Right hindlimb (tissue), 1 donor: ENCODE results near the gene RSKR.
A peak's percentile ranks its signal among the peaks of the same experiment; 100 is the strongest.
"Not testable (repeated sequence)": the region's sequence is repeated elsewhere in the genome, so short reads cannot be mapped to it uniquely, and the experiment has no call there.

Experiments used
- DNase-seq: peaks from one replicate; pipeline ENCODE4 v3.0.0-alpha.2; 2018

RSKR gene

DNA sequence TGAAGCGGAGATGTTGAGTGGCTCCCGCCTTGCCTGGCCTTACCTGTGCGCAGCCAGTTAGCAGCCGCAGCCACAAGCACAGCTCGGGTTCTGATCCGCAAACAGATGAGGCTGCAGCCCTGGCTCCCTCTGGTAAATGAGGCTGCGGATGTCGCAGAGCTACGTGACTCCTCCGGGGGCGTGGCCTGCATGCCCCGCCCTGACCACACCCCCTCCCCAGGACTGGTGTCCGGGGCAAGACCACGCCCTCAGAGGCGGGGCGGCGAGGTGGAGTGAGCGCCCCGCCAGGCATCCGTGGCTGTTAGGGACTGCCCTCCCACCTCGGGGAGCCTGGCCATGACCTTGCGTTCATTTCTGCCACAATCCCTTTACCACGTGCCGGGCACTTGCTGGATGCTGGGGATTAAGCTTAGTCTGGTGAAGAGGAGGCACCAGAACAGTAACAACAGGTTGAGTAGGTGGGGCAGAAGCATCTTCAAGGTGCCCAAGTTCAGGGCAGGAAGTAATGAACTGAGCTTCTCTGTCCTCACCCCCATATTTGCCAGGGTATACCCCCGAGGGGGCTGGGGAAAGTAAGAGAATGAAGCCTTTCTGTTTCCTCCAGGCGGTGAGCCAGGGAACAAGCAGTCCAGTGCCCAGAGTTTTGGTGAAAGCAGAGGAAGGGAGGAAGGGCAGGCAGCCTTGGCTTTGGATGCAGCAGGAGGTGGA lies 37.1 kb downstream of the RSKR start, which contains the start of gene ALDOC:
TSS of gene ALDOC (minus strand) at position 138 of the 708 bp plus-strand sequence. CDS start 1,363 bp downstream, outside the sequence.
- peak; percentile 90 for DNase-seq

DNA sequence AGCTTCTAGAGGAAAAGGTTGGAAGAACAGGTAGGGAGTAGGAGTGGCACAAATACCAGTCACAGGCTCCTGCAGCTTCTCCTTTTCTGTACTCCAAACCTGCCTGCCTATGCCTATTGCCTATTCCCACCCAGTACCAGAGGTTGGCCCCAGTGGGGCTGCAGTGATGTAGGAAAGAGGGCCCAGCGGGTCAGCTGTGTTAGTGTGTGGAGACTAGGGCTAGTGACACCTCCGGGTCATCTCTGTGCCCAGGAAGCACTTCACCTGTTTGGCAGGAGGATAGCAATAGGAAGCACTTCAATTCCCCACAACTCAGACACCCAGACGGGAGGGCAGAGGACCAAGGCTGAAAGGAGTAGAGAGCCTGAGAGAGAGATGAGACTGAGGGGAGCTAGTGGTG lies 38.0 kb downstream of the RSKR start:
- not testable (repeated sequence) for DNase-seq

DNA sequence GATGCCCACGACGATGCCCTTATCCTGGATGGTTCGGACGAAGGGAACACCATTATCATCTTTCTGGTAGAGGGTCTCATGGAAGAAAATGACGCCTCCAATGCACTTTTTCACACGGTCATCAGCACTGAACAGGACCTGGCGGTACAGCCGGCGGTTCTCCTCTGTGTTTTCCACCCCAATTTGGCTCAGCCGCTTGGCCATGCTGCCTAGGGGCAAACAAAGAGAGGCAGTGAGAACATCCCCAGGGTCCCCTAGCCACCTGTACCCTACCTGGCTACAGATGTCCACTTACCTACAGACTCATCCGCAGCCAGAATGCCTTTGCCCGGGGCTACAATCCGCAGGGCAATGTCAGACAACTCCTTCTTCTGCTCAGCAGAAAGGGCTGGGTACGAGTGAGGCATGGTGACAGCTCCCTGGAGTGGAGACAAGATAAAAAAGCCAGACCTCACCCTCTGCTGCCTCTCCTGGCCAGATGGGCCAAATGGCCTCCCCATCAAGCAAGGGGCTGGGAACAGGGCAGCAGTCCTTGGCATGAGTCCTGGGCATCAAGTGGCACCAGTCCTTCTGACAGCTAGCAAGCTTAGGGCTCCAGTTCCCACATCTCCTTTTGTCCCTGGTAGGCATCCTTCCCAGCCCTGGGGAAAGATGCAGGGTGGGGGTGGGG lies 38.7 kb downstream of the RSKR start:
- DNase-seq = no peak

DNA sequence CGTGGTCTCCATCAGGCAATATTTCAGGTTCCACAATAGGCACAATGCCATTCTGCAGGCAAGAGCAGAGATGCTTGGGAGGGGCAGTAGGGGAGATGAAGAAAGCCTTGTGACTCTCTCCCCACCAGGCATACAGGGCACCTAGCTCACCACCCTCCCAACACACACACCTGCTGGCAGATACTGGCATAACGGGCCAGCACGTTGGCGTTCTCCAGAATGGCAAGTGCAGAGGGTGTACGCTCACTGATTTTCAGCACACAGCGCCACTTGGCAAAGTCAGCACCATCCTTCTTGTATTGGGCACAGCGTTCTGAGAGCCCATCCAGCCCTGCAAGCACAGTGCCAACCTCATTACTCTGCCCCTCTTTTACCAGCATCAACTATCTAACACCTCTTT lies 39.5 kb downstream of the RSKR start:
- DNase-seq = no peak

DNA sequence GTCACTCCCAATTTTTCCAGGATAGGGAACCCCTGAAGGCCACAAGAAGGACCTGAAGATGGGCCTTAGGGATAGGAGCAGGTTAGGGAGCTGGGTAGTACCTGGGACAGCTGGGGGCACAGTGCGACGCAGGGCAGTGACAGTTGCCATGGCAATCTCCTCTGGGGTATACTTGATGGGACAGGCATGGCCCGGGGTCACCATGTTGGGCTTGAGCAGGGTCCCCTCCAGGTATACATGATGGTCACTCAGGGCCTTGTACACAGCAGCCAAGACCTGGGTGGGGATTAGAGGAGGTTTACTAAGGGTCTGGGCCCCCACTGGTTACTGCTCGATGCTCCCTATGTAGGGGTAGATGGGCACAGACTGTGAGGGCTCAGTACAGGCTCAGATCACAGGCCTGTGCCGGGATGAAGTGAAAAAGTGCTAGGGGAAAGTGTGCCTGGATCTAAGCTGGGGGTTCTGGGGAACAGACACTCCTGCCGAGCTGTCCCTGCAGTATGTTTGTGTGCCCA lies 40.0 kb downstream of the RSKR start:
- no peak for DNase-seq

DNA sequence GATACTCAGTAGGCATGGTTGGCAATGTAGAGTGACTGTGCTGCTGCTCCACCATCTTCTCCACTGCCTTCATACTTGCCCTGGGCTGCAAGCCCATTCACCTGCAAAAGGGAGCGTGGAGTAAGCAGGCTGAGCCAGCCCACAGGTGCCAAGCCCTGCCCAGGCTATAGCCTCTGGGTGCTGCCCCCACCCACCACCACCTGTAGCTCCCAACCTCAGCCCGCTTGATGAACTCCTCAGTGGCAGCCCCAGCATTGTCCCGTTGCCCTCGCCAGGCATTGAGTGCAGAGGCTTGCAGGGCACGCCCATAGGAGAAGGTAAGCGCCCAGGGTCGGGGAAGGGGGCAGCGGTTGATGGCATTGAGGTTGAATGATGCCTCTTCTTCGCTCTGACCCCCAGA lies 40.5 kb downstream of the RSKR start:
- no peak for DNase-seq

DNA sequence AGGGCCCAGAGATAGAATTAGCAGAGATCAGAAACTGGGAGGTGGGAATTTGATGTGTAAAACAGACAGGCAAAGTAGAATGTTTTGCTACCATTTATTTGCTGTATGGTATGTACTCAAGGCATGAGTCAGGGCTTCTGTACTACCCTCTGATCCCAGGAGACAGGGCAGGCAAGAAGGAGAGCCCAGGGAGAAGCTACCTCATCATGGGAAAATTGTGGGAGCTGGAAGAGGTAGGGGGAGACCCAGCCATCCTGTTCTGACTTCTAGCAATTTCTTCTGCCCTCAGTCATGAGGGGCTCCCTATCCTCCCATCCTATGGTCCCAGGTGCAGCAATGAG lies 41.0 kb downstream of the RSKR start:
- DNase-seq = no peak

DNA sequence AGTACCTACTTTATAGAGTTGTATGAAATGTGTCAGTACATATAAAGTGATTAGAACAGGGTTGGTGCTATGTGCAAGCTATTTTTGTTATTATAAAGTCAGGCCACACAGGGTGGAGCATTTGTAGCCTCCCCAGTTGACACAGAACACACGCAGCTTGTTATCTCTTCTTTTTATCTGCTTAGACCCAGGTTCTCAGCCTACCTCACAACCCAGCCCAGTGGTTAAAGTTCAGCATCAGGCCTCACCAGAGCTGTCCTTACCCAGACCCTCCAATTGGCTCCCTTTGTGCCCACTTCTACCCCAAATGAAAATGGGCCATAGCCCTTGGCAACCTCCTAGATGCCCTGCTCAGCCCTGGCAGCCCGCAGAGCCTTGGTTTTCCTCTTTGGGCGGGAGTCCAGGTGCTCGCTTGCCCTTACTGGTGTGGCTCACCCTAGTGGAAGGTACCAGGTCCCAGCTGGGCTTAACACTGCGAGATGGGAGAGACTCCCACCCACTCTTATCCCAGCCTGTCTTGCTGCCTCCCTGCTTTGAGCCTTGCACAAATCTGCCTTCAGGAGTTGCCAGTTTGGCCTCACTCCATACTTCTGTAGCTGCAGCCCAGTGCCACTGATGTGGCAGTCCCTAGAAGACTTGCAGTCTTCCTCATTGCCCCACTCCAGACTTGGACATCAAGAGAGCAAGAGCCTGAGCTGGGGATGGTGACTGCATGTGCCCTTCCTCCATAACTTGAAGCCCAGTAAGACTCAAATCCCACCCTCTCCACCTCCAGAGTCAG lies 41.5 kb downstream of the RSKR start:
- no peak for DNase-seq

DNA sequence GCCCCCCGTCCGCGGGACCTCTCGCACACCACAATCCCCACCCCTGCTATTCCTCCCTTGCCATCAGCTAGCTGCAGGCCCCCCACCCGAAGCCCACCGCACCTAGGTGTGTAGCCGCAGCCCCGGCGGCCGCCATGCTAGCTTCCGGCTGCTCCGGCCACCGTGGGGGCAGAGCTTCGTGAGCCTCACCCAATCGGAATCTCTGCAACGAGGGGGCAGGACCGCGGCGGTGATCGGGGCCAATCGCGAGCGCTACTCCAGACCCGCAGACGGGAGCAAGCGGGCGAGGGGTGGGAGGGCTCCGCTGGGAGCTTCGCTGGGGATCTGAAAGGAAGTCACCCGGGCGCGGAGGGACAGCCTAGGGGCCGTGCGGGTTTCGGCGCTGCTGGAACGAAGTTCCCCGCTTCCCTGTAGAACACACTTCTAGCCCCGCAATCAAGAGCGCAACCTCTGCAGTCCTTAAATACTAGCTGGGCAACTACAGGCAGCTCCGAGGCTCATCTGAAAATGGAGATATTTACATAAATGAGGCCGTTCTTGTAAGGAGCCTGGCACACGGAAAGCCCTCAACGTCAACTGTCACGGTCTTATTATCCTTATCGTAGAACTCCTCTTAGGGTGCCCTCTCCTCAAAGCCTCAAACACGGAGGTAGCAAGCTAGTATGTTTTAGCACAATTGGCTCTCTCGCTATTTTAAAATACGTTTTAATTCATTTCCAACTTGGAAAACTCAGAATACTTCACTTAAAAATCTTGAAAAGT lies 42.4 kb downstream of the RSKR start, which contains the start of gene PIGS:
TSS of gene PIGS (minus strand) at position 164 of the 762 bp plus-strand sequence. CDS start at position 136, 28 bp downstream.
- peak; percentile 94 for DNase-seq

DNA sequence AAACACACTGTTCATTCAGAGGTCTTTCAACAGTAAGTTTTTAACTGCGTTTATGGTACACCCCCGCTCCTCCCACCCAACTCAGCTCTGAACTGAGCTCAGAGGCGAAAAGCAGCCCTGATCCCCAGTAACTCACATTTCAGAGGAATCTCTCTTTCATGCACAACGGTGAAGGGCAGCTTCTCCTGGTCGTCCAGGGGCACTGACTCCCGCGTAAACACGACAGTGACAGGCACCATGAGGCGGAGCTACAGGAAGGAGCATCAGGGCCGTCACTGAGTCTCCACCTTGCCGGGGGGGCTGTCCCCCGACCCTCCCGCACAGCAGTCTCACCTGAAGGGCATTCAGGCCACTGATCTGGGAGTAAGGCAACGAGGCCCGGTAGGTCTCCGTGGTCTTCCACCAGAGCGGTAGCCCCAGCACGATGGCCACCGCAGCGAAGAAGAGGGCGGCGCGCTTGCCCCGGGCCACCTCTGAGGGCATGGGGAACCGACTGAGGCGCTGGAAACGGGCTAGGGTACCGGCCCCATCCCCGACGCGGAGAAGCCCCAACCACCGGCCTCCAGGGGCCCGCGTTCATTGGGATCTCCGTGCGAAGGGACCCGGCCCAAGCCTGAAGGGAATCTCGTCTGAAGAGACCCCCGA lies 43.1 kb downstream of the RSKR start:
- no peak for DNase-seq

DNA sequence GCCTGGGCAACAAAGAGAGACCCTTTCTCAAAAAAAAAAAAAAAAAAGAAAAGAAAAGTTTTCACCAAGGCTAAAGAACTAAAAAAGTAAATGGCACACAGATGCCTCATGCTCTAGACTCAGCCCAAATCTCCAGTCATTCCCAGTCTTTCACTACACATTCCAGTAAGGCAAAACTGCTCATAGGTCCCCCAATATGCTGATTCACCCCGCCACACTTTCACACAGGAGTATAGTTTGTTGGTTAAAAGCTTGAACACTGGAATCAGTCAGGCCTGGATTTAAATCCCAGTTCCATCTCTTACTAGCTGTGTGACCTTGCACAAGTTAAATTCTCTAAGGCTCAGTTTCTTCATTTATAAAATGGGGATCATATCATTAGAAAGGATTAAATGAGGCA lies 44.5 kb downstream of the RSKR start:
- DNase-seq = no peak

DNA sequence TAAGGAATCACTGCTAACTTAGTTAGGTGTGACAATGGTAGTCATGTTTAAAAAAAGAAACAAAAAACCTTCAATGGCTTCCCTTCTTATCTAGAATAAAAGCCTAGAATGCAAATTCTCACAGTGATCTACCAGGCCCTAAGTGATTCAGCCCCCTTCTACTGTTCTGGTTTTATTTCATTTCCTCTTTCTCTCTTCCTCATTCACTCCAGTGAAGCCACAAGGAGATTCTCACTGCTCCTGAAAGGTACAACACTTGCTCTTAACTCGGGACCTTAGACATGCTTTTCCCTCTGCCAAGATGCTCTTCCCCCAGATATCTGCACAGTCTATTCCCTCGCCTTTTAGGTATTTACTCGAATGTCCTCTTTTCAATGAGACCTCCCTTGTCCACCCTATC lies 46.4 kb downstream of the RSKR start:
- no peak for DNase-seq

DNA sequence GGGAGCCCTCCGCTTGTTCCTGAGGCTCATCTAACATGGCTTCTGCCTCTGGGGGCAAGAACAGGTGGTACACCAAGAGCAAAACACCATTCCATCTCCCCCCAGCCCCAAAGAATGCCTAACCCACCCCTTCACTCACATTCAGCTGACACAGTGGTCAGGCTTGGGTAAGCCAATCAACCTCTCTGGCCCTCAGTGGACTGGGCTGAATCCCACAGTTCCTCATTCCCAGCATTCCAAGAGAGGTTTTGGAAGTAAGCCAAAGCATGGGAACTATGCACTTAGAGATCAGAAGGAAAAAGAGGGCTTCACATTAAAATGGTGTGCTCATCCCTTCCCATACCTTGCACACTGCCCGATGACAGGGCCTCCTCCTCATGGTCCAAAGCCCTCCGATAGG lies 50.5 kb downstream of the RSKR start:
- no peak for DNase-seq
